Left forelimb (tissue), 1 donor: ENCODE data around the gene SLC9A3.

ENCODE experiments used
- DNase-seq: peaks from one replicate; pipeline ENCODE4 v3.0.0-alpha.2; 2018; ENCODE audit warnings: low spot score

SLC9A3 gene

DNA sequence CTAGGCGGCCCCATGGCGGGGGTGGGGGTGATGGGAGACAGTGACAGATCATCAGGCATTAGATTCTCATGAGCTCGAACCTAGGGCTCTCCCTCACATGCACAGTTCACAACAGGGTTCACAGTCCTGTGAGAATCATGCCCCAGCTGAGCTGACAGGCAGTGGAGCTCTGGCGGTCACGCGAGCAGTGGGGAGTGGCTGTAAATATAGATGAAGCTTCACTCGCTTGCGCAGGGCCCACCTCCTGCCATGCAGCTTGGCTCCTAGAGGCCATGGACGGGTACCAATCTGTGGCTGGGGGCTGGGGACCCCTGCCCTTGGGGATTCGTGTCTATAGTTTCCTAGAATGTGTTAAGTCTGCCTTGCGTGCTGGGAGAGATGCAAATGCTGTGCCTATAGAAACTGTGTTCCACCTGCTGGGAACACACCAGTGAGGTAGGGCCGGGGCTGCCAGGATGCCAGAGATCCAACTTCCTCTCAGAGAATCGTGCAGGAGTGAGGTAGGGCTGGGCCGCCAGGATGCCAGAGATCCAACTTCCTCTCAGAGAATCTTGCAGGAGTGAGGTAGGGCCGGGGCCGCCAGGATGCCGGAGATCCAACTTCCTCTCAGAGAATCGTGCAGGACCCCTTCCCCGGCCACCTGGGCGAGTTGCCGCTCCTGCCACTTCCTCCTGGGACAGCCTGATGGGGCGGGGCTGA is 95.3 kb downstream of the SLC9A3 start:
- DNase-seq: no peak

DNA sequence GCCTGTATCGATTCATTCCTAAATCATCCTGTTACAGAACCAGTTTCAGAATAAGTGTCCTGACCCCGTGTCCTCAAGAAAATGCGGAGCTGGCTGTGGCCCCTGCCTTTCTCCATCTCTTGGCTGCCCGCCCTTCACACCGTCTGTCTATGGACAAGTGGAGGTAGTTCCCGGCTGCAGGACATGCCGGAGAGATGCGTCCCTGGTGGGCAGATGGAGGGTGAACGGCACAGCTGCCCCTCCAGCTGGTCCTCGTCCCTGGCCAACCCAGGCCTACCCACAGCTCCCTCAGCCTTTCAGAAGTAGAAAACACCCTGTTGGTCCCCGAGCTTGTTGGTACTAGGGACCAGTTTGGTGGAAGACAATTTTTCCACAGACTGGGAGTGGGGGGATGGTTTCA is 96.0 kb downstream of the SLC9A3 start:
- no peak for DNase-seq

DNA sequence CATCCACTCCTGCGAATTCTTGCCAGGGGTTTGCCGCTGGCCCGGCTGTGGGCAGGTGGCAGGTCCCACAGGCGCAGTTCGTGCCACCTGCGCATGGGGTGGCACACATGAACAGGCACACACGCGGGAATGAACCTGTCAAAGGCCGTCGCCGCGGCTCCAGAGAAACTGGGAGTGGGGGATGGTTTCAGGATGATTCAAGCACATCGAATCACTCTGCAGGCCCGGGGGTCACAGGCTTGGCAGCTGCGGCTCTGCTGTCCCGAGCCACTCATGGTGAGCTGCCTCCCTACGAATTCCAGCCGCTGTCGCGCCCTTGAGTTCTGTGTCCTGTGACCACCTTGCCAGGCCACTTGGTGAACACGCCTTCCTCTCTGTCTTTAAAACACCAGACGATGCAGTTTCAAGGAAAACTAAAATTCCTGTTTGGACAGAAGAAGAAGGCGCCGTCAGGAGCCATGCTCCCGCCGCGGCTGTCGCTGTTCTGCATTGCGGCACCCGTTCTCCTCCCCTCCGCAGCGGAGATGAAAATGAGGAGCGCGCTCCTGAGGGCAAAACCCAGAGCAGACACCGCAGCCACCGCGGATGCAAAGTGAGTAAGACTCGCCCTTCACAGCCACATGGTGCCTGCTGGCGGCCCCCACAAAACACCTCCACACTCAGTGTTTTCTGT is 96.7 kb downstream of the SLC9A3 start:
- no peak for DNase-seq

DNA sequence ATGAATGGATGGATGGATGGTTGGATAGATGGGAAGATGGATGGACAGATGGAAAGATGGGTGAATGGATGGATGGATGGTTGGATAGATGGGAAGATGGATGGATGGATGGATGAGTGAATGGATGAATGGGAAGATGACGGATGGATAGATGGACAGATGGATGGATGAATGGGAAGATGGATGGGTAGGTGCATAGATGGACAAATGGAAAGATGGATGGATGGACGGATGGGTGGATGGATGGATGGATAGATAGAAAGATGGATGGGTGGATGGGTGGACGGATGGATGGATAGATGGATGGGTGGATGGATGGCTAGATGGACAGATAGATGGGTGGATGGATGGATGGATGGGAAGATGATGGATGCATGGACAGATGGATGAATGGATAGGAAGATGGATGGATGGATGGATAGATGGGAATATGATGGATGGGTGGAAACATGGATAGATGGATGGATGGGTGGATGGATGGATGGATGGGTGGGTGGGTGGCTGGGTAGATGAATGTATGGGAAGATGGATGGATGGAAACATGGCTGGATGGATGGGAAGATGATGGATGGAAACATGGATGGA is 97.8 kb downstream of the SLC9A3 start:
- peak; percentile 22 for DNase-seq

- no peak for DNase-seq
These were observed 98.5 kb downstream of the SLC9A3 start for GRCh38 chr5:425714-426113.

GRCh38 chr5:424301-425110 is 99.7 kb downstream of the SLC9A3 start:
- DNase-seq: no peak

DNA sequence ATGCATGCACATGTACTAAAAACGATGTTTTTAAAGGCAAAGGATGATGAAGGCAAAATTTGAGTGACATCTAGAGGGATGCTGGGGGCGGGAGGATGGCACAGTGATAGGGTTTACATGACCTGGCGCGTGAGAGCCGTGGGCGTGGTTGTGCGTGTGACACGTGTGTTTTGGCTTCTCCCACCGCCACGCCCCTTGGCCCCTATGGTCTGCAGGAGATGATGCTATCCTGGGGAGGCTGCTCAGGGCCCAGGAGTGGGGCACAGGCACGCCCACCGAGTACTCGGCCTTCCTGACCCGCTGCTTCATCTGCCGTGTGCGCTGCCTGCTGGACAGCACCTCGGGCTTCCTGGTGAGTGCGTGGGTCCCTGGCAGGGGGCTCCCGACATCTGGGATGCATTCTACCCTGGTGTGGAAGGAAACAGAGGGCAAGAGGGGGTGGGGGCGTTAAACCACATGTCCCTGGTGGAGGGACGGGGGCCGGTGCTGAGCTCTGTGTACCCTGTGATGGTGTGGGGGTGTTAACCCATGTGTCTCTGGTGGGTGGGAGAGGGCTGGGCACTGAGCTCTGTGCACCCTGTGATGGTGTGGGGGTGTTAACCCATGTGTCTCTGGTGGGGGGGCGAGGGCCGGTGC is 100.5 kb downstream of the SLC9A3 start:
- no peak for DNase-seq

DNA sequence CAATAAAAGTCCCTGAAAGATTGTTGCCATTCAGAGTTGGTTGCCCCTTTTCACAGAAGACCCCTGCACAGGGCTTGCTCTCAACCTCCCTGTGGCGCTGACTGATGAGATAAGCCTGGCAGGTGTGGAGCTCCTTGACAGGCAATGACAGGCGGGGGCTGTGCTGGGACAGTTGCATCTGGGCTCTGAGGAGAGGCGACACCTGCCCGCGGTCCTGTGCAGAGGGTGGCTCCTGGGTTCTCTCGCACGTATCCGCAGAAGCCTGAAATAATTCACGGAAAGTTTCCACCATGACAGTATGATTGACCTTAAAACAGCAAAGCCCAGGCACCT is 101.0 kb downstream of the SLC9A3 start:
- DNase-seq: no peak

- no peak for DNase-seq
These were observed 101.7 kb downstream of the SLC9A3 start for GRCh38 chr5:422323-423232.

DNA sequence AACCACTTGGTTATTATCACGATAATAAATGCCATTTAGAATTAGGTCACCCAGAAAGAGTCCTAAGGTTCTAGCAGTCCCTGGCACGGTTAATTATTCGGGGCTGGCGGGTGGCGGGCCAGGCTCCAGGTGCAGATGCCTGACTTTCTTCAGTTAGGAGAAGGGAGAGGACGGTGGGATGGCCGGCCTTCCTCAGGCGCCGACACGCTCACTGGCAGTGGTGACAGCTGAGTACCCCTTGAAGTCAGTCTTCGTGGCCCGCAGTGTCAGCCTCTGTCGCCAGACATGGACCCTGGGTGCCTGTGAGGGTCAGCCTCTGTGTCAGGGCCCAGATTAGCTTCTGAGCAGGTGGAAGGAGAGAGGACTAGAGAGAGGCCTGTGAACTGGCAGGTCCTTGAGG is 102.3 kb downstream of the SLC9A3 start:
- DNase-seq: no peak

DNA sequence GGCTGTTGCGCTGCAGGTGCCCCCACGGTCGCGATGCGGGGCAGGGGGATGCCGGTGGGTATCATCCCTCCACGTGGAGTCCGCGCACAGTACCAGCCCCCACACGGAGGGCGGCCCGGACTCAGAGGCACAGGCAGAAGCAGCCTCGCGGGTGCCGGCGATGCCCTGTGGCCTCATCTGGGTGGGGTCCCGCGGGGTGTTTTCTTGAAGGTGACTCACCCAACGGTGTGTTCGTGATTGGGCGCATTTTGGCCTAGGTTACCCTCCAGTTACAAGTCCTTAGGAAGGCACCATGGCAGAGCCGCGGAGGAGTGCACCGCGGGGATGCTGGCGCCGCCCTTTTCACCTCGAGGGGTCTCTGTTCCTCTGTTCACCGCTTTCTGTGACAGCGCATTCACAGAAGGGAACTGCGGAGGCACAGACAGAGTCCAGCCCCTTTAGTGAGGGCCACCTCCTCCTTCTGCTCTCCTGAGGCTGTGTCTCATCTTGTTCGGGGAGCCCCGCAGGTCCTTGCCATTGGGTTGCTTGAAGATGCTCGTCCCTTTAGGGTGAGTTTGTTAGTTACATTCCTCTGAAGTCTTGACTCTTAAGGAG is 102.9 kb downstream of the SLC9A3 start:
- DNase-seq: no peak

DNA sequence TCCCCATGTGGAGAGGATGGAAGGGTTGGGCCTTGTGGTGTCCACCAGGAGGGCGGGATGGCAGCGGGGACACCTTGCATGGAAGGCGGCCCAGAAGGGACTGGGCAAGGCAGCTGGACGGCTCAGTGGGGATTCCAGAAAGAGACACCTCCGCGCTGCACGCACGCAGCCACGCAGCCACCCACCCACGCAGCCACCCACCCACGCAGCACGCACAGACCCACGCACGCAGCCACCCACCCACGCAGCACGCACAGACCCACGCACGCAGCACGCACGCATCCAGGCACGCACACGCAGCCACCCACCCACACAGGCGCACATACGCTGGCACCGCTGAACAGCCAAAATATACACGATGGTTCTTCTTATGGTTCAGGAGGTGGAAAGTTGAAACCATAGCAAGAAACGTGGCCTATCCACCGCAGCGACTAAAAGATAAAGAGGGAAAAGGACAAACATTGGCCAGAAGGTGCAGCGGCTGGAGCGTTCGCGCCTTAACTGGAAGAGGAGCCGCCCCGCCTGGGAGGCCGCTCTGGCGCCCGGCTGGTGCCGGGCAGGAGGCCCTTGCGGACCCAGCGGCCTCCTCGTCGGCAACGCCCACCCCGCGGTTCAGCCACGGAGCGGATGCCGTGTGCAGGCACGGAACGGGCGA is 103.5 kb downstream of the SLC9A3 start:
- no peak for DNase-seq
